ENCODE data around the gene LRP3.

LRP3 gene

GRCh38 chr19:33240181-33240771 is 46.1 kb downstream of the LRP3 start:
- no peak for DNase-seq

GRCh38 chr19:33241091-33241529 is 47.0 kb downstream of the LRP3 start:
- no peak for DNase-seq

- DNase-seq: no peak
Measured at GRCh38 chr19:33241530-33242101, 47.5 kb downstream of the LRP3 start.

GRCh38 chr19:33242131-33242530 is 48.0 kb downstream of the LRP3 start:
- DNase-seq: no peak

- DNase-seq: no peak
Measured at GRCh38 chr19:33242911-33243310, 48.8 kb downstream of the LRP3 start.

- peak; percentile 20 for DNase-seq
Measured at GRCh38 chr19:33245948-33246708, 52.0 kb downstream of the LRP3 start.

- DNase-seq: no peak
Measured at GRCh38 chr19:33246709-33247440, 52.7 kb downstream of the LRP3 start.

GRCh38 chr19:33247441-33247819 is 53.3 kb downstream of the LRP3 start:
- no peak for DNase-seq

GRCh38 chr19:33248104-33248503 is 54.0 kb downstream of the LRP3 start:
- DNase-seq: no peak

GRCh38 chr19:33248553-33248953 is 54.4 kb downstream of the LRP3 start:
- DNase-seq: no peak

GRCh38 chr19:33248954-33249613 is 55.0 kb downstream of the LRP3 start:
- DNase-seq: no peak

- no peak for DNase-seq
Measured at GRCh38 chr19:33249740-33250366, 55.7 kb downstream of the LRP3 start.

GRCh38 chr19:33250500-33250899 is 56.4 kb downstream of the LRP3 start:
- DNase-seq: no peak

GRCh38 chr19:33251076-33251475 is 56.9 kb downstream of the LRP3 start:
- DNase-seq: no peak

GRCh38 chr19:33251526-33252090 is 57.5 kb downstream of the LRP3 start:
- DNase-seq: no peak

GRCh38 chr19:33252418-33252962 is 58.4 kb downstream of the LRP3 start:
- no peak for DNase-seq

GRCh38 chr19:33252971-33253370 is 58.8 kb downstream of the LRP3 start:
- no peak for DNase-seq

- no peak for DNase-seq
Measured at GRCh38 chr19:33254245-33254824, 60.2 kb downstream of the LRP3 start.

GRCh38 chr19:33255781-33256180 is 61.7 kb downstream of the LRP3 start:
- DNase-seq: no peak

- no peak for DNase-seq
Measured at GRCh38 chr19:33256261-33256660, 62.1 kb downstream of the LRP3 start.

- DNase-seq: no peak
Measured at GRCh38 chr19:33257828-33258227, 63.7 kb downstream of the LRP3 start.
